HCT116 (cell line): ENCODE data around the gene USP26. TPM values are rescaled to one million over a fixed set of nuclear protein-coding genes. Genes with fewer than 3 reads are reported as not detected.

Source experiments
- ATAC-seq: fragments of 200-7000 bp; cut with Tn5 transposase; 2 replicates; pipeline ENCODE4 v1.9.1; 2020; ENCODE audit warnings: mild to moderate bottlenecking, moderate library complexity
- BruUV-seq: library from RNA; stranded (reverse); fragments of 400-500 nt; replicated peaks from 2 replicates; lab custom pipeline; 2021; lab: Mats Ljungman, UMichigan
- CTCF ChIA-PET: fragments of 300-600 bp; sonication (Branson Sonifier 250); formaldehyde crosslinking; loops from one replicate; lab custom pipeline; 2021; ENCODE audit warnings: antibody characterized with exemption; lab: Charles Lee
- POLR2A ChIA-PET: fragments of 300-600, 350-600 bp; sonication (Branson Sonifier 250); formaldehyde crosslinking; loops from one replicate; lab custom pipeline; 2021; ENCODE audit warnings: antibody characterized with exemption; lab: Charles Lee
- RAD21 ChIA-PET, 2 experiments: fragments of 300-600 bp; sonication (Branson Sonifier 250); formaldehyde crosslinking; loops; one replicate each; lab custom pipeline; 2023; ENCODE audit warnings: low total read pairs in 2 of 2; ENCODE audit not compliant: uncharacterized antibody in 2 of 2, unreplicated experiment in 2 of 2, low non-redundant PET in 1 of 2; lab: Charles Lee
- DNase-seq: peaks from one replicate; pipeline ENCODE4 v3.0.0-alpha.2; 2010; ENCODE audit warnings: low read depth, low spot score
- H2AFZ ChIP-seq: fragments of 200-600 bp; shearing (Covaris generic), sonication (generic); 2 replicates; pipeline ENCODE4 v1.6.1; 2017; ENCODE audit warnings: low read depth, mixed run types, mixed read lengths, antibody characterized with exemption, low read length; ENCODE audit not compliant: poor library complexity, severe bottlenecking
- H3K27ac ChIP-seq: 2 replicates; pipeline ENCODE4 v1.5.1; 2012; ENCODE audit warnings: low read depth, low read length
- H3K27me3 ChIP-seq: fragments of 200-600 bp; sonication (generic); 2 replicates; pipeline ENCODE4 v1.6.1; 2016; ENCODE audit warnings: mixed run types, low read length, mixed read lengths; ENCODE audit not compliant: insufficient read depth
- H3K36me3 ChIP-seq, 2 experiments: fragments of 200-500 bp in 1 of 2; fragments of 200-600 bp in 1 of 2; sonication (Bioruptor generic) in 1 of 2; sonication (generic) in 1 of 2; 2 replicates each; pipeline versions ENCODE4 v1.5.1 to v1.6.1; 2014 to 2016; ENCODE audit warnings: low read length in 2 of 2, inconsistent platforms in 1 of 2, mixed read lengths in 1 of 2, mixed run types in 1 of 2; ENCODE audit not compliant: insufficient read depth in 2 of 2, control insufficient read depth in 1 of 2
- H3K4me1 ChIP-seq, 2 experiments: fragments of 200-600 bp in 1 of 2; sonication (generic) in 1 of 2; 2 replicates each; pipeline versions ENCODE4 v1.5.1 to v1.6.1; 2012 to 2017; ENCODE audit warnings: low read length in 2 of 2, inconsistent platforms in 1 of 2, mild to moderate bottlenecking in 1 of 2, mixed read lengths in 1 of 2, mixed run types in 1 of 2, moderate library complexity in 1 of 2; ENCODE audit not compliant: insufficient read depth in 2 of 2, control insufficient read depth in 1 of 2
- H3K4me2 ChIP-seq: fragments of 200-600 bp; sonication (generic); 2 replicates; pipeline ENCODE4 v1.6.1; 2017; ENCODE audit warnings: mixed run types, low read length, mixed read lengths
- H3K4me3 ChIP-seq, 2 experiments: fragments of 200-600 bp in 1 of 2; sonication (generic) in 1 of 2; replicated peaks in 1 of 2; 2 replicates each; pipeline ENCODE4 v1.5.1; 2011 to 2016; ENCODE audit warnings: low read length in 2 of 2, control low read depth in 1 of 2, low read depth in 1 of 2, mild to moderate bottlenecking in 1 of 2, mixed read lengths in 1 of 2, mixed run types in 1 of 2
- H3K79me2 ChIP-seq: fragments of 200-600 bp; sonication (generic); 2 replicates; pipeline ENCODE4 v1.6.1; 2017; ENCODE audit warnings: mild to moderate bottlenecking, mixed run types, low read length, moderate library complexity, mixed read lengths; ENCODE audit not compliant: insufficient read depth
- H3K9ac ChIP-seq: fragments of 200-600 bp; sonication (generic); 2 replicates; pipeline ENCODE4 v1.6.1; 2016; ENCODE audit warnings: low read length, mixed read lengths
- H3K9me2 ChIP-seq: fragments of 200-600 bp; sonication (generic), shearing (Covaris generic); 2 replicates; pipeline ENCODE4 v1.6.1; 2017; ENCODE audit warnings: mixed run types, mild to moderate bottlenecking, moderate library complexity; ENCODE audit not compliant: insufficient read depth
- H3K9me3 ChIP-seq, 2 experiments: fragments of 200-500 bp in 1 of 2; fragments of 200-600 bp in 1 of 2; sonication (Bioruptor generic) in 1 of 2; sonication (generic) in 1 of 2; 2 replicates each; pipeline ENCODE4 v1.6.1; 2014 to 2017; ENCODE audit warnings: low read length in 2 of 2, mixed read lengths in 2 of 2, inconsistent platforms in 1 of 2, low read depth in 1 of 2, mild to moderate bottlenecking in 1 of 2, mixed run types in 1 of 2, moderate library complexity in 1 of 2; ENCODE audit not compliant: control insufficient read depth in 1 of 2, insufficient read depth in 1 of 2
- H4K20me1 ChIP-seq: fragments of 200-600 bp; sonication (generic), shearing (Covaris generic); 2 replicates; pipeline ENCODE4 v1.6.1; 2017; ENCODE audit warnings: mixed run types, mild to moderate bottlenecking, moderate library complexity; ENCODE audit not compliant: insufficient read depth
- ATF3 ChIP-seq: IDR thresholded peaks from 2 replicates; pipeline ENCODE4 v1.6.1; 2012
- CBX3 ChIP-seq: IDR thresholded peaks from 2 replicates; pipeline ENCODE4 v1.6.1; 2012; ENCODE audit warnings: low read depth
- CEBPB ChIP-seq: IDR thresholded peaks from 2 replicates; pipeline ENCODE4 v1.6.1; 2012; ENCODE audit warnings: low read depth
- EGR1 ChIP-seq: IDR thresholded peaks from 2 replicates; pipeline ENCODE4 v1.6.1; 2012; ENCODE audit warnings: low read depth
- EZH2 ChIP-seq: fragments of 200-600 bp; sonication (generic); IDR thresholded peaks from 2 replicates; pipeline ENCODE4 v1.6.1; 2017; ENCODE audit warnings: antibody characterized with exemption, mixed run types
- EZH2phosphoT487 ChIP-seq: fragments of 200-600 bp; IDR thresholded peaks from 2 replicates; pipeline ENCODE4 v1.6.1; 2018; ENCODE audit warnings: antibody characterized with exemption, borderline replicate concordance
- FOSL1 ChIP-seq: IDR thresholded peaks from 2 replicates; pipeline ENCODE4 v1.6.1; 2012; ENCODE audit warnings: low read depth
- JUND ChIP-seq: IDR thresholded peaks from 2 replicates; pipeline ENCODE4 v1.6.1; 2012
- POLR2A ChIP-seq: IDR thresholded peaks from 2 replicates; pipeline ENCODE4 v1.7.0; 2011; ENCODE audit warnings: borderline replicate concordance; ENCODE audit not compliant: insufficient read depth, insufficient read length; ENCODE audit errors: extremely low read depth
- POLR2AphosphoS5 ChIP-seq: IDR thresholded peaks from 2 replicates; pipeline ENCODE4 v1.6.1; 2011; ENCODE audit warnings: mild to moderate bottlenecking, low read depth, low read length, moderate library complexity
- SIN3A ChIP-seq: IDR thresholded peaks from 2 replicates; pipeline ENCODE4 v1.6.1; 2012; ENCODE audit warnings: low read depth
- SP1 ChIP-seq: IDR thresholded peaks from 2 replicates; pipeline ENCODE4 v1.6.1; 2012; ENCODE audit warnings: low read depth
- SRF ChIP-seq: IDR thresholded peaks from 2 replicates; pipeline ENCODE4 v1.6.1; 2012; ENCODE audit warnings: low read depth
- YY1 ChIP-seq: IDR thresholded peaks from 2 replicates; pipeline ENCODE4 v1.6.1; 2011; ENCODE audit warnings: low read length, low read depth, moderate library complexity, mild to moderate bottlenecking; ENCODE audit not compliant: insufficient replicate concordance; ENCODE audit errors: extremely low read depth
- ZNF274 ChIP-seq: fragments of 200-500 bp; sonication (Bioruptor generic); IDR thresholded peaks from 2 replicates; pipeline ENCODE4 v1.6.1; 2014; ENCODE audit warnings: mild to moderate bottlenecking, low read depth, low read length, inconsistent platforms
- intact Hi-C: fragments of 100-400 bp; cut with micrococcal nuclease; formaldehyde crosslinking; loops from 2 replicates; pipeline ENCODE4 v1.10.0; 2022
- total RNA-seq: library from RNA; stranded (reverse); gene quantifications from one replicate; pipeline ENCODE4 v1.2.1, GENCODE V29; 2021; ENCODE audit not compliant: unreplicated experiment
- TF ChIP-seq, protein P1 (sequence below): IDR thresholded peaks from 2 replicates; pipeline ENCODE4 v1.6.1; 2012; ENCODE audit warnings: low read depth

The USP26 gene
- total RNA-seq, 1 experiment from 2014 or later = not detected

- no peaks in the 10 kb centered on the region for H3K9me2 ChIP-seq
- H2AFZ ChIP-seq = no peak overlapping the region
- no peaks in the 10 kb centered on the region for H3K36me3 ChIP-seq
- POLR2A ChIA-PET = no interaction called here
- H3K9ac ChIP-seq = no peak overlapping the region
- no peaks in the 10 kb centered on the region for H3K79me2 ChIP-seq
- TF ChIP-seq POLR2A = no peak
- no peak for TF ChIP-seq CEBPB
- no peak for TF ChIP-seq EZH2
- no peak for TF ChIP-seq POLR2AphosphoS5
- TF ChIP-seq, protein P1, sequence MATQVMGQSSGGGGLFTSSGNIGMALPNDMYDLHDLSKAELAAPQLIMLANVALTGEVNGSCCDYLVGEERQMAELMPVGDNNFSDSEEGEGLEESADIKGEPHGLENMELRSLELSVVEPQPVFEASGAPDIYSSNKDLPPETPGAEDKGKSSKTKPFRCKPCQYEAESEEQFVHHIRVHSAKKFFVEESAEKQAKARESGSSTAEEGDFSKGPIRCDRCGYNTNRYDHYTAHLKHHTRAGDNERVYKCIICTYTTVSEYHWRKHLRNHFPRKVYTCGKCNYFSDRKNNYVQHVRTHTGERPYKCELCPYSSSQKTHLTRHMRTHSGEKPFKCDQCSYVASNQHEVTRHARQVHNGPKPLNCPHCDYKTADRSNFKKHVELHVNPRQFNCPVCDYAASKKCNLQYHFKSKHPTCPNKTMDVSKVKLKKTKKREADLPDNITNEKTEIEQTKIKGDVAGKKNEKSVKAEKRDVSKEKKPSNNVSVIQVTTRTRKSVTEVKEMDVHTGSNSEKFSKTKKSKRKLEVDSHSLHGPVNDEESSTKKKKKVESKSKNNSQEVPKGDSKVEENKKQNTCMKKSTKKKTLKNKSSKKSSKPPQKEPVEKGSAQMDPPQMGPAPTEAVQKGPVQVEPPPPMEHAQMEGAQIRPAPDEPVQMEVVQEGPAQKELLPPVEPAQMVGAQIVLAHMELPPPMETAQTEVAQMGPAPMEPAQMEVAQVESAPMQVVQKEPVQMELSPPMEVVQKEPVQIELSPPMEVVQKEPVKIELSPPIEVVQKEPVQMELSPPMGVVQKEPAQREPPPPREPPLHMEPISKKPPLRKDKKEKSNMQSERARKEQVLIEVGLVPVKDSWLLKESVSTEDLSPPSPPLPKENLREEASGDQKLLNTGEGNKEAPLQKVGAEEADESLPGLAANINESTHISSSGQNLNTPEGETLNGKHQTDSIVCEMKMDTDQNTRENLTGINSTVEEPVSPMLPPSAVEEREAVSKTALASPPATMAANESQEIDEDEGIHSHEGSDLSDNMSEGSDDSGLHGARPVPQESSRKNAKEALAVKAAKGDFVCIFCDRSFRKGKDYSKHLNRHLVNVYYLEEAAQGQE = no peak
- no peak for TF ChIP-seq SRF
- TF ChIP-seq SP1 = no peak
- no peak for TF ChIP-seq FOSL1
- no peak for TF ChIP-seq YY1
- no peak for TF ChIP-seq CBX3
- no peak for TF ChIP-seq EZH2phosphoT487
- TF ChIP-seq EGR1 = no peak
- TF ChIP-seq SIN3A = no peak
- no peak for TF ChIP-seq ATF3
- TF ChIP-seq ZNF274 = no peak
- no peak for TF ChIP-seq JUND
- intact Hi-C loops = no loop called here
- DNase-seq (no peak), ATAC-seq (no peak)
- CTCF ChIA-PET = no interaction called here
- no peak overlapping the region for H3K4me2 ChIP-seq
- H3K9me3 ChIP-seq = no peaks in the 10 kb centered on the region
- H3K27me3 ChIP-seq = no peaks in the 10 kb centered on the region
- H3K27ac ChIP-seq = no peak overlapping the region
- H3K4me1 ChIP-seq = no peaks in the 10 kb centered on the region
- no peak overlapping the region for H3K4me3 ChIP-seq
- H4K20me1 ChIP-seq = no peaks in the 10 kb centered on the region
- RAD21 ChIA-PET = no interaction called here
- no TSS peak for BruUV-seq
Observed at GRCh38 chrX:133068461-133068860, 28.4 kb downstream of the USP26 start.
